HepG2 (cell line): ENCODE measurements around the gene SP3. TPM values are rescaled to one million over a fixed set of nuclear protein-coding genes. Genes with fewer than 3 reads are reported as not detected.

ENCODE experiments used
- BRCA1 ChIP-seq: sonication (generic); formaldehyde crosslinking; IDR thresholded peaks from 2 replicates; pipeline ENCODE4 v1.4.0; 2020; ENCODE audit warnings: missing genetic modification reagents
- EED ChIP-seq: sonication (generic); formaldehyde crosslinking; IDR thresholded peaks from 2 replicates; pipeline ENCODE4 v1.5.0; 2020; ENCODE audit warnings: mild to moderate bottlenecking, missing genetic modification reagents
- FOSL2 ChIP-seq: sonication (generic); formaldehyde crosslinking; IDR thresholded peaks from 2 replicates; pipeline ENCODE4 v1.4.0; 2020; ENCODE audit warnings: missing genetic modification reagents
- IKZF1 ChIP-seq: fragments of 450-650 bp; IDR thresholded peaks from 2 replicates; pipeline ENCODE4 v1.7.1; 2016
- IKZF5 ChIP-seq: IDR thresholded peaks from 2 replicates; pipeline ENCODE4 v1.6.1; 2018; ENCODE audit warnings: missing genetic modification reagents, mild to moderate bottlenecking, missing compliant biosample characterization
- KDM3A ChIP-seq: IDR thresholded peaks from 2 replicates; pipeline ENCODE4 v1.6.1; 2018; ENCODE audit warnings: low read depth, missing compliant biosample characterization
- MAX ChIP-seq: IDR thresholded peaks from 2 replicates; pipeline ENCODE4 v1.6.1; 2012; ENCODE audit warnings: inconsistent platforms
- MYC ChIP-seq: sonication (generic); formaldehyde crosslinking; IDR thresholded peaks from 2 replicates; pipeline ENCODE4 v1.9.0; 2021; ENCODE audit warnings: missing genetic modification reagents, borderline replicate concordance
- RBAK ChIP-seq: sonication (generic); formaldehyde crosslinking; IDR thresholded peaks from 2 replicates; pipeline ENCODE4 v1.5.1; 2020; ENCODE audit warnings: mild to moderate bottlenecking, missing genetic modification reagents
- SMARCC2 ChIP-seq: fragments of 450-650 bp; IDR thresholded peaks from 2 replicates; pipeline ENCODE4 v1.6.1; 2017; ENCODE audit warnings: antibody characterized with exemption, mild to moderate bottlenecking
- SOX13 ChIP-seq, 3 experiments: fragments of 450-650 bp in 1 of 3; sonication (generic) in 1 of 3; formaldehyde crosslinking in 1 of 3; IDR thresholded peaks in 2 of 3; conservative IDR thresholded peaks in 1 of 3; 2 replicates each; pipeline versions ENCODE4 v1.5.0 to v1.6.1; 2016 to 2020; ENCODE audit warnings: antibody characterized with exemption in 1 of 3, mild to moderate bottlenecking in 1 of 3, missing compliant biosample characterization in 1 of 3, missing genetic modification reagents in 1 of 3, moderate library complexity in 1 of 3
- SPEN ChIP-seq: sonication (generic); formaldehyde crosslinking; IDR thresholded peaks from 2 replicates; pipeline ENCODE4 v1.5.1; 2020; ENCODE audit warnings: low read depth, mild to moderate bottlenecking, missing genetic modification reagents
- TBL1XR1 ChIP-seq: fragments of 150-350 bp; IDR thresholded peaks from 2 replicates; pipeline ENCODE4 v1.6.1; 2014; ENCODE audit warnings: borderline replicate concordance, low read length; ENCODE audit not compliant: partially characterized antibody
- ZNF281 ChIP-seq: sonication (generic); formaldehyde crosslinking; IDR thresholded peaks from 2 replicates; pipeline ENCODE4 v1.4.0; 2020; ENCODE audit warnings: missing genetic modification reagents, borderline replicate concordance
- ZNF383 ChIP-seq: sonication (generic); formaldehyde crosslinking; IDR thresholded peaks from 2 replicates; pipeline ENCODE4 v1.4.0; 2020; ENCODE audit warnings: missing genetic modification reagents, mild to moderate bottlenecking, borderline replicate concordance
- ZNF556 ChIP-seq: sonication (generic); formaldehyde crosslinking; IDR thresholded peaks from 2 replicates; pipeline ENCODE4 v1.4.0; 2020; ENCODE audit warnings: mild to moderate bottlenecking, missing genetic modification reagents, borderline replicate concordance
- ZNF687 ChIP-seq: sonication (generic); formaldehyde crosslinking; IDR thresholded peaks from 2 replicates; pipeline ENCODE4 v1.5.1; 2020; ENCODE audit warnings: mild to moderate bottlenecking, missing genetic modification reagents, moderate library complexity
- ZNF784 ChIP-seq: sonication (generic); formaldehyde crosslinking; IDR thresholded peaks from 2 replicates; pipeline ENCODE4 v1.5.1; 2020; ENCODE audit warnings: missing genetic modification reagents, mild to moderate bottlenecking, borderline replicate concordance
- polyA plus RNA-seq, 8 experiments: library from polyadenylated mRNA; depleted of rRNA in 3 of 8; stranded (reverse) in 7 of 8; unstranded in 1 of 8; fragments of >200 nt; fragmentation: Illumina TruSeq in 4 of 8; extraction: Trizol in 4 of 8; gene quantifications; 2 replicates each; pipeline versions ENCODE4 v1.2.1 to v1.2.3, GENCODE V29; 2011 to 2016; ENCODE audit warnings: low read depth in 4 of 8, missing spikeins in 1 of 8, mixed read lengths in 1 of 8; ENCODE audit not compliant: insufficient read depth in 1 of 8
- total RNA-seq, 5 experiments: library from RNA; depleted of rRNA; stranded (reverse); fragments of >200 nt; fragmentation: Illumina TruSeq; extraction: Trizol; gene quantifications; 2 replicates each; pipeline ENCODE4 v1.2.3, GENCODE V29; 2016; ENCODE audit warnings: low read depth in 1 of 5

SP3 gene
- total and polyA plus RNA-seq, 2 of the 13 experiments (the other 11 are each of a cell fraction or from before 2014, with no cell fraction given): 57.3 to 132 TPM

GRCh38 chr2:174003720-174004695 is 38.8 kb upstream of the SP3 start (continued):
- TF ChIP-seq IKZF5 (CRISPR knock-in tag) (peak; percentile 29; the same call in 1 of the 2 replicates), SOX13 (IDR thresholded peaks at IDR 0.05) (0 out of 2 replicates have a peak, but pooled peaks have one; percentile 19), SOX13 (CRISPR knock-in tag; conservative IDR thresholded peaks at IDR 0.05 in 1 of 2, IDR thresholded peaks at IDR 0.05 in 1 of 2) (no peak), ZNF687 (CRISPR knock-in tag) (peak; percentile 61), EED (0 out of 2 replicates have a peak, but pooled peaks have one; percentile 40), SPEN (CRISPR knock-in tag) (peak; percentile 31; the same call in 1 of the 2 replicates), KDM3A (CRISPR knock-in tag) (no peak), MAX (peak; percentile 35; the same call in 1 of the 2 replicates), TBL1XR1 (no peak), RBAK (CRISPR knock-in tag) (0 out of 2 replicates have a peak, but pooled peaks have one; percentile 20), ZNF784 (no peak), BRCA1 (CRISPR knock-in tag) (no peak), FOSL2 (CRISPR knock-in tag) (peak; percentile 92), ZNF383 (CRISPR knock-in tag) (peak; percentile 63; the same call in 1 of the 2 replicates), MYC (CRISPR knock-in tag) (peak; percentile 30; the same call in 1 of the 2 replicates), IKZF1 (no peak), ZNF281 (CRISPR knock-in tag) (peak; percentile 26; the same call in 1 of the 2 replicates), SMARCC2 (no peak), ZNF556 (CRISPR knock-in tag) (peak; percentile 81; the same call in 1 of the 2 replicates)
